A673 (cell line): ENCODE measurements around the gene CDC42EP2. TPM values are rescaled to one million over a fixed set of nuclear protein-coding genes. Genes with fewer than 3 reads are reported as not detected.

Experiments used
- BruUV-seq: library from RNA; stranded (reverse); fragments of 400-500 nt; replicated peaks from 2 replicates; lab custom pipeline; 2021; lab: Mats Ljungman, UMichigan
- CTCF ChIA-PET: fragments of 300-600 bp; sonication (Branson Sonifier 250); formaldehyde crosslinking; loops from one replicate; lab custom pipeline; 2022; ENCODE audit warnings: antibody characterized with exemption; lab: Charles Lee
- POLR2A ChIA-PET: fragments of 300-600 bp; sonication (Branson Sonifier 250); formaldehyde crosslinking; loops from one replicate; lab custom pipeline; 2022; ENCODE audit warnings: antibody characterized with exemption; ENCODE audit not compliant: low non-redundant PET; lab: Charles Lee
- DNase-seq: peaks from one replicate; pipeline ENCODE4 v3.0.0-alpha.2; 2015; ENCODE audit warnings: low spot score
- H3K27ac ChIP-seq: fragments of 200-600 bp; sonication (generic); 2 replicates; pipeline ENCODE4 v1.5.1; 2016; ENCODE audit warnings: mixed run types, low read depth, mild to moderate bottlenecking, mixed read lengths, antibody characterized with exemption, low read length; ENCODE audit not compliant: poor library complexity, severe bottlenecking
- H3K27me3 ChIP-seq: fragments of 200-600 bp; sonication (generic); replicated peaks from 2 replicates; pipeline ENCODE4 v1.6.1; 2017; ENCODE audit warnings: mixed run types, low read depth, mild to moderate bottlenecking, mixed read lengths, antibody characterized with exemption, low read length; ENCODE audit not compliant: insufficient read depth, poor library complexity
- H3K36me3 ChIP-seq: fragments of 200-600 bp; sonication (generic); 2 replicates; pipeline ENCODE4 v1.6.1; 2016; ENCODE audit warnings: mixed run types, mild to moderate bottlenecking, mixed read lengths, antibody characterized with exemption, low read length; ENCODE audit not compliant: insufficient read depth, poor library complexity, severe bottlenecking
- H3K4me1 ChIP-seq: fragments of 200-600 bp; sonication (generic); 2 replicates; pipeline ENCODE4 v1.6.1; 2017; ENCODE audit warnings: mixed run types, mild to moderate bottlenecking, mixed read lengths, antibody characterized with exemption, low read length; ENCODE audit not compliant: insufficient read depth, poor library complexity, severe bottlenecking
- H3K4me3 ChIP-seq: fragments of 200-600 bp; sonication (generic); 2 replicates; pipeline ENCODE4 v1.5.1; 2016; ENCODE audit warnings: low read depth, mixed run types, mild to moderate bottlenecking, mixed read lengths, low read length; ENCODE audit not compliant: poor library complexity, severe bottlenecking
- H3K9me3 ChIP-seq: fragments of 200-600 bp; sonication (generic); 2 replicates; pipeline ENCODE4 v1.6.1; 2016; ENCODE audit warnings: mixed run types, low read depth, mild to moderate bottlenecking, mixed read lengths, antibody characterized with exemption, low read length; ENCODE audit not compliant: poor library complexity, severe bottlenecking
- EZH2 ChIP-seq: fragments of 200-600 bp; sonication (generic); IDR thresholded peaks from 2 replicates; pipeline ENCODE4 v1.6.1; 2017; ENCODE audit warnings: borderline replicate concordance, low read depth, mild to moderate bottlenecking, mixed read lengths, antibody characterized with exemption, low read length; ENCODE audit not compliant: poor library complexity, severe bottlenecking
- intact Hi-C: fragments of 100-400 bp; cut with micrococcal nuclease; formaldehyde crosslinking; loops from one replicate; pipeline ENCODE4 v1.10.0; 2022; ENCODE audit not compliant: unreplicated experiment
- total RNA-seq: library from RNA; stranded (reverse); gene quantifications from 2 replicates; pipeline ENCODE4 v1.2.3, GENCODE V29; 2021
- TF ChIP-seq, protein P1 (sequence below): fragments of 300-800, 200-600 bp; sonication (generic); conservative IDR thresholded peaks from 2 replicates; pipeline ENCODE4 v1.5.1; 2017; ENCODE audit warnings: low read depth, mild to moderate bottlenecking, antibody characterized with exemption, low read length, moderate library complexity, mixed read lengths

CDC42EP2 gene
- total RNA-seq, 1 experiment from 2014 or later: 4.8 TPM

DNA sequence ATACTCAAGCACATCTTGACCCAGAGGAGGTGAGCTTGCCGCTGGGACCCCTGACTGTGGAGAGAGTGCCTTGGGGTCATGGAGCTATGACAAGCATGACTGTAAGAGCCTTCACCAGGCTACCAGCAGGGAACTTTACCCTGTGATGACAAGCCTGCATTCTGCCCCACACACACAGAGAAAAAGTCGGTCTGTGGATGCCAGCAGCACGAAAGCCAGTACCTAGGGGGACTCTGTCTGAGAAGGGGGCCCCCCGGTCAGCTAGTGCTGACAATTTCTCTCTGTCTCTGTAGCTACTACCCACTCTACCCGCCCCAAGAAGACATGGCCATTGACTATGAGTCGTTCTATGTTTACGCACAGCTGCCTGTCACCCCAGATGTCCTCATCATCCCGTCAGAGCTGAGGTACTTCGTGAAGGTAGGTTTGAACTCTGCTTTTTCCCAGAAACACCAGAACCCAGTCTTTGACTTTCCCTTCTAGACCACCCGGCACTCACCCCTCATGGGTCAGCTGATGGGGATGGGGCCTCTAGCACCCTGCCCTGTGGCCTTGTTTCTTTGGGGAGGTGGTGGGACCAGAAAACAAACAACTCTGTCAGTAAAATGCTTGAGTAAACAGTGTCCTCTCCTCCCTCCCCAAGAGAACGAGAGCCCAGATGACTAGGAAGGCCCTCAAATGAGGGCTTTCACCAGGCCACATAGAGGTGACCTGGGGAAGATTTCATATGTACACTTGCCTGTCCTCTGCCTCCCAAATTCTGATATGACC, 18.9 kb upstream of the CDC42EP2 start:
- DNase-seq: no peak

DNA sequence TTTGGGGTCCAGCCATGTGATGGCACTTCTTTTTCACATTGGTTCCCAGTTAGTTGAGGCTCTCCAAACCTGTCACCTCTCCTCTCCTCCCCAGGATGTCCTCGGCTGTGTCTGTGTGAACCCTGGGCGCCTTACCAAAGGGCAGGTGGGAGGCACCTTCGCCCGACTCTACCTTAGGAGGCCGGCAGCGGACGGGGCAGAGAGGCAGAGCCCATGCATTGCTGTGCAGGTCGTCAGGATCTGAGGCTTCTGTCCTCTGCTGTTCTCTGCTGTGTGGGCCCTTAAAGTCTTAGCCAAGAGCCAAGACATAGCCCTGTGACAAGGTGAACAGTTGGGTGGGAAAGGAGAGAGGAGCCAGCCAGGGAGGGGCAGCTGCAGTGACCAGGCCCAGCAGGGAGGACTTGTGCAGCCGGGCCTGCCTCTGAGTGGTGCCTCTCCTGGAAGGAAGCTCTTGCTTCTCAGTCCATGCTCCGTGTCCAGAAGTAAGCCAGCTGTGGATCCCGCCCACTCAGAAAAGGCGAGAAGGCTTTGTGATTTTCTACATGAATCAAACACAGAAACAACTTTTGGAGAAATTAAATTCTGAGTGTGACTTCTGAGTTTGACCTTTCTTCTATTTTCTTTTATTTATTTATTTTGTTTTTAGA, 17.5 kb upstream of the CDC42EP2 start:
- H3K9me3 ChIP-seq: no peaks in the 10 kb centered on the region
- intact Hi-C loops: no loop called here
- ChIA-PET CTCF (no interaction called here), POLR2A (no interaction called here)
- H3K4me3 ChIP-seq: no peak overlapping the region
- H3K36me3 ChIP-seq: peaks cover 71% of the 10 kb centered on the region
- H3K27me3 ChIP-seq: no peaks in the 10 kb centered on the region
- no peak for DNase-seq
- H3K4me1 ChIP-seq: peaks cover 12% of the 10 kb centered on the region
- BruUV-seq: no TSS peak
- no peak overlapping the region for H3K27ac ChIP-seq
- TF ChIP-seq EZH2: no peak
- TF ChIP-seq, protein P1, sequence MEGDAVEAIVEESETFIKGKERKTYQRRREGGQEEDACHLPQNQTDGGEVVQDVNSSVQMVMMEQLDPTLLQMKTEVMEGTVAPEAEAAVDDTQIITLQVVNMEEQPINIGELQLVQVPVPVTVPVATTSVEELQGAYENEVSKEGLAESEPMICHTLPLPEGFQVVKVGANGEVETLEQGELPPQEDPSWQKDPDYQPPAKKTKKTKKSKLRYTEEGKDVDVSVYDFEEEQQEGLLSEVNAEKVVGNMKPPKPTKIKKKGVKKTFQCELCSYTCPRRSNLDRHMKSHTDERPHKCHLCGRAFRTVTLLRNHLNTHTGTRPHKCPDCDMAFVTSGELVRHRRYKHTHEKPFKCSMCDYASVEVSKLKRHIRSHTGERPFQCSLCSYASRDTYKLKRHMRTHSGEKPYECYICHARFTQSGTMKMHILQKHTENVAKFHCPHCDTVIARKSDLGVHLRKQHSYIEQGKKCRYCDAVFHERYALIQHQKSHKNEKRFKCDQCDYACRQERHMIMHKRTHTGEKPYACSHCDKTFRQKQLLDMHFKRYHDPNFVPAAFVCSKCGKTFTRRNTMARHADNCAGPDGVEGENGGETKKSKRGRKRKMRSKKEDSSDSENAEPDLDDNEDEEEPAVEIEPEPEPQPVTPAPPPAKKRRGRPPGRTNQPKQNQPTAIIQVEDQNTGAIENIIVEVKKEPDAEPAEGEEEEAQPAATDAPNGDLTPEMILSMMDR: no peak

More for the DNA sequence above, 18.9 kb upstream of the CDC42EP2 start:
- Histone ChIP-seq H3K9me3 (no peaks in the 10 kb centered on the region), H3K27me3 (no peaks in the 10 kb centered on the region), H3K27ac (no peak overlapping the region), H3K4me1 (peaks cover 22% of the 10 kb centered on the region), H3K36me3 (peaks cover 80% of the 10 kb centered on the region), H3K4me3 (no peak overlapping the region)
- no peak for TF ChIP-seq EZH2
- TF ChIP-seq, protein P1: no peak
- intact Hi-C loops: no loop called here
- BruUV-seq: no TSS peak
- ChIA-PET POLR2A (no interaction called here), CTCF (no interaction called here)

DNA sequence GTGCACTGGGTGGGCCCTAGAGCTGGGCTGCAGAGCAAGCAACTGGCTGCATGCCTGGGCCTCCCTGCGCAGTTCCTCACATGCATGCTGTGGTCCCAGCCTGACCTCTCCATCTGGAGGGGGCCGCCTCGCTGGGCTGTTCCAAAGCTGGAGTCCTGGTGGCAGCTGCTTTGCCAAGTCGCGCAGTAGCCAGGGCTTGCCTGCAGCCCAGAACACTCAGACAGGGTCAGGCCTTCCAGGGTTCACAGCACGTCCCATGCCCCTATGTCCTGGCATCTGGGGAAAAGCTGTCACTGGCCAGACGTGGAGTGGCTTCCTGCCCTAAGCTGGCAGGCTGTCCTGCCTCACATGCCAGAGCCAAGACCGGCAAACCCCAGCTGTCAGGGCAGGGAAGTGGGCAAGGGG, 16.5 kb upstream of the CDC42EP2 start:
- Histone ChIP-seq H3K36me3 (peaks cover 61% of the 10 kb centered on the region), H3K27me3 (no peaks in the 10 kb centered on the region), H3K4me3 (no peak overlapping the region), H3K9me3 (no peaks in the 10 kb centered on the region), H3K27ac (no peak overlapping the region), H3K4me1 (peaks cover 5% of the 10 kb centered on the region)
- intact Hi-C loops: no loop called here
- no TSS peak for BruUV-seq
- TF ChIP-seq, protein P1: no peak
- no peak for TF ChIP-seq EZH2
- ChIA-PET CTCF (interaction anchor here (1.1 kb wide), 1 partner anchor 17 kb away, joined by 4 read pairs; no protein-coding TSS in a partner anchor), POLR2A (no interaction called here)
- no peak for DNase-seq
